HEK293 (cell line): ENCODE measurements around the gene NOC2L.

Source experiments
- SP2 ChIP-seq: fragments of 450-650 bp; formaldehyde crosslinking; IDR thresholded peaks from 2 replicates; pipeline ENCODE4 v1.5.1; 2016; ENCODE audit warnings: missing biosample characterization, missing genetic modification characterization
- ZBTB21 ChIP-seq: fragments of 450-650 bp; formaldehyde crosslinking; IDR thresholded peaks from 2 replicates; pipeline ENCODE4 v1.5.1; 2017; ENCODE audit warnings: missing biosample characterization, missing genetic modification characterization
- ZNF626 ChIP-seq: fragments of 450-650 bp; sonication (Bioruptor Pico); formaldehyde crosslinking; IDR thresholded peaks from 2 replicates; pipeline ENCODE4 v1.5.1; 2018; ENCODE audit warnings: missing biosample characterization, missing genetic modification characterization, inconsistent platforms
- ZNF785 ChIP-seq: fragments of 450-650 bp; formaldehyde crosslinking; IDR thresholded peaks from 2 replicates; pipeline ENCODE4 v1.5.1; 2016; ENCODE audit warnings: missing biosample characterization, missing genetic modification characterization
- TF ChIP-seq, protein P1 (sequence below): fragments of 450-650 bp; formaldehyde crosslinking; IDR thresholded peaks from 2 replicates; pipeline ENCODE4 v1.5.1; 2016; ENCODE audit warnings: missing biosample characterization, missing genetic modification characterization
- TF ChIP-seq, protein P2 (sequence below): fragments of 450-650 bp; formaldehyde crosslinking; IDR thresholded peaks from 2 replicates; pipeline ENCODE4 v1.5.1; 2016; ENCODE audit warnings: missing biosample characterization, missing genetic modification characterization

DNA sequence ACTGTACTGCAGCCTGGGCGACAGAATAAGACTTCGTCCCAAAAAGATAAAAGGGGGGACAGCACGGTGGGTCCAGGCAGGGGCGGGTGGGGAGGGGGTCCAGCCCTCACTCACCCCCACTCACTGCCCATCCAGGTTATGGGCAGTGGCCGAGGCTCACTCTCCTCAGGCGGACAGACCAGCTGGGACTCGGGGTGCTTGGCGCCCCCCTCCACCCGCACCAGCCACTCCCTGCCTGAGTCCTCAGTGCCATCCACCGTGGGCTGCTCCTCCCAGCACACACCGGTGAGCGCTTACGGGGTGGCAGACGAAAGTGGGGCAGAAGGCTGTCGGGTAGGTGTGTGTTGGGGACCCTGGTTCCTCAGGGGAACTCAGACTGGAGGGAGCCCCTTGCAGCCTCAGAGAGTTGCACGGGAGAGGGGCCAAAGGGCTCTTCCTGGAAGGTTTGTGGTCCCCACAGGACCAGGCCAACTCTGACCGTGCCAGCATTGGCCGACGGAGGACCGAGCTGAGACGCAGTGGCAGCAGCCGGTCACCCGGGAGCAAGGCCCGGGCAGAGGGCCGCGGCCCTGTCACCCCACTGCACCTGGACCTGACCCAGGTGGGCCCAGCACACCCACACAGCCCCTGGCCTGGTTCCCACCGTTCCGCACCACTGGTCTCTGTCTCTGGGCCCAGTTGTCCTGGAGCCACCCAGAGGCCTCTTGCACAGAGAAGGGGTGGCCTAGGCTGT, 13.8 kb upstream of the NOC2L start:
- no peak for TF ChIP-seq ZBTB21 (tag by site-specific recombination)
- TF ChIP-seq, protein P1, sequence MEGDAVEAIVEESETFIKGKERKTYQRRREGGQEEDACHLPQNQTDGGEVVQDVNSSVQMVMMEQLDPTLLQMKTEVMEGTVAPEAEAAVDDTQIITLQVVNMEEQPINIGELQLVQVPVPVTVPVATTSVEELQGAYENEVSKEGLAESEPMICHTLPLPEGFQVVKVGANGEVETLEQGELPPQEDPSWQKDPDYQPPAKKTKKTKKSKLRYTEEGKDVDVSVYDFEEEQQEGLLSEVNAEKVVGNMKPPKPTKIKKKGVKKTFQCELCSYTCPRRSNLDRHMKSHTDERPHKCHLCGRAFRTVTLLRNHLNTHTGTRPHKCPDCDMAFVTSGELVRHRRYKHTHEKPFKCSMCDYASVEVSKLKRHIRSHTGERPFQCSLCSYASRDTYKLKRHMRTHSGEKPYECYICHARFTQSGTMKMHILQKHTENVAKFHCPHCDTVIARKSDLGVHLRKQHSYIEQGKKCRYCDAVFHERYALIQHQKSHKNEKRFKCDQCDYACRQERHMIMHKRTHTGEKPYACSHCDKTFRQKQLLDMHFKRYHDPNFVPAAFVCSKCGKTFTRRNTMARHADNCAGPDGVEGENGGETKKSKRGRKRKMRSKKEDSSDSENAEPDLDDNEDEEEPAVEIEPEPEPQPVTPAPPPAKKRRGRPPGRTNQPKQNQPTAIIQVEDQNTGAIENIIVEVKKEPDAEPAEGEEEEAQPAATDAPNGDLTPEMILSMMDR (tag by site-specific recombination) = no peak
- TF ChIP-seq SP2 (tag by site-specific recombination) = no peak
- no peak for TF ChIP-seq ZNF785 (tag by site-specific recombination)
- TF ChIP-seq, protein P2, sequence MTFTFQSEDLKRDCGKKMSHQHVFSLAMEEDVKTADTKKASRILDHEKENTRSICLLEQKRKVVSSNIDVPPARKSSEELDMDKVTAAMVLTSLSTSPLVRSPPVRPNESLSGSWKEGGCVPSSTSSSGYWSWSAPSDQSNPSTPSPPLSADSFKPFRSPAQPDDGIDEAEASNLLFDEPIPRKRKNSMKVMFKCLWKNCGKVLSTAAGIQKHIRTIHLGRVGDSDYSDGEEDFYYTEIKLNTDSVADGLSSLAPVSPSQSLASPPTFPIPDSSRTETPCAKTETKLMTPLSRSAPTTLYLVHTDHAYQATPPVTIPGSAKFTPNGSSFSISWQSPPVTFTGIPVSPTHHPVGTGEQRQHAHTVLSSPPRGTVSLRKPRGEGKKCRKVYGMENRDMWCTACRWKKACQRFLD (tag by site-specific recombination) = no peak
- no peak for TF ChIP-seq ZNF626
